HG03469 (cell line): ENCODE results near the gene DNMBP.
"Not testable (repeated sequence)": the region's sequence is repeated elsewhere in the genome, so short reads cannot be mapped to it uniquely, and the experiment has no call there.

Source experiments
- ATAC-seq: cut with Tn5 transposase; IDR thresholded peaks from one replicate; pipeline ENCODE4 v1.9.1; 2021; ENCODE audit warnings: mild to moderate bottlenecking, moderate library complexity, moderate number of reproducible peaks; ENCODE audit not compliant: unreplicated experiment

DNMBP gene

GRCh38 chr10:99958806-99959205 lies 50.9 kb downstream of the DNMBP start:
- ATAC-seq = no peak

GRCh38 chr10:99958302-99958701 lies 51.4 kb downstream of the DNMBP start:
- no peak for ATAC-seq

- not testable (repeated sequence) for ATAC-seq
These were observed 56.2 kb downstream of the DNMBP start for GRCh38 chr10:99953510-99953909.

- ATAC-seq = no peak
These were observed 56.9 kb downstream of the DNMBP start for GRCh38 chr10:99952799-99953198.

- not testable (repeated sequence) for ATAC-seq
These were observed 63.7 kb downstream of the DNMBP start for GRCh38 chr10:99946051-99946450.

- ATAC-seq = no peak
These were observed 64.5 kb downstream of the DNMBP start for GRCh38 chr10:99945263-99945662.

- no peak for ATAC-seq
These were observed 64.9 kb downstream of the DNMBP start for GRCh38 chr10:99944860-99945259.

- no peak for ATAC-seq
These were observed 65.8 kb downstream of the DNMBP start for GRCh38 chr10:99943908-99944307.

- ATAC-seq = no peak
These were observed 67.6 kb downstream of the DNMBP start for GRCh38 chr10:99941942-99942820.

GRCh38 chr10:99938563-99938962 lies 71.2 kb downstream of the DNMBP start:
- ATAC-seq = peak; percentile 73

- ATAC-seq = peak; percentile 31
These were observed 72.1 kb downstream of the DNMBP start for GRCh38 chr10:99937630-99938029.

- not testable (repeated sequence) for ATAC-seq
These were observed 77.4 kb downstream of the DNMBP start for GRCh38 chr10:99932203-99932957.

GRCh38 chr10:99930731-99931550 lies 78.8 kb downstream of the DNMBP start:
- no peak for ATAC-seq

- ATAC-seq = no peak
These were observed 80.4 kb downstream of the DNMBP start for GRCh38 chr10:99929360-99929759.

GRCh38 chr10:99927721-99928280 lies 81.9 kb downstream of the DNMBP start:
- ATAC-seq = no peak

- ATAC-seq = no peak
These were observed 82.6 kb downstream of the DNMBP start for GRCh38 chr10:99926925-99927720.

GRCh38 chr10:99924451-99925255 lies 85.1 kb downstream of the DNMBP start:
- ATAC-seq = no peak

- no peak for ATAC-seq
These were observed 87.8 kb downstream of the DNMBP start for GRCh38 chr10:99921948-99922347.

- no peak for ATAC-seq
These were observed 88.8 kb downstream of the DNMBP start for GRCh38 chr10:99920901-99921300.
